Tibial nerve (tissue), 3 donors: ENCODE results near the gene EHD2.
"Not testable (repeated sequence)": the region's sequence is repeated elsewhere in the genome, so short reads cannot be mapped to it uniquely, and the experiment has no call there.

Source experiments
- POLR2A ChIP-seq, 2 donors: fragments of 450-650 bp; IDR thresholded peaks; one replicate each; pipeline ENCODE4 v1.6.1; 2017; ENCODE audit warnings: antibody characterized with exemption in 2 of 2, mild to moderate bottlenecking in 2 of 2, moderate library complexity in 2 of 2
- TF ChIP-seq, protein P1 (sequence below), 5 experiments: fragments of 200-600 bp in 3 of 5; fragments of 450-650 bp in 2 of 5; sonication (generic) in 3 of 5; IDR thresholded peaks; one replicate each; pipeline ENCODE4 v1.5.1; 2016 to 2019; ENCODE audit warnings: antibody characterized with exemption in 5 of 5, mild to moderate bottlenecking in 3 of 5, moderate library complexity in 2 of 5

DNA sequence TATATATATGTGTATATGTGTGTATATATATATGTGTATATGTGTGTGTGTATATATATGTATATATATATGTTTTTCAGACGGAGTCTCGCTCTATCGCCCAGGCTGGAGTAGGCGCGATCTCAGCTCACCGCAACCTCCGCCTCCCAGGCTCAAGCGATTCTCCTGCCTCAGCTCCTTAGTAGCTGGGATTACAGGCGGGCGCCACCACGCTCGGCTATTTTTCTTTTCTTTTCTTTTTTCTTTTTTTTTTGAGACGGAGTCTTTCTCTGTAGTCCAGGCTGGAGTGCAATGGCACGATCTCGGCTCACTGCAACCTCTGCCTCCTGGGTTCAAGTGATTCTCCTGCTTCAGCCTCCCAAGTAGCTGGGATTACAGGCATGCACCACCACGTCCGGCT, 32.9 kb downstream of the EHD2 start:
- TF ChIP-seq, protein P1, sequence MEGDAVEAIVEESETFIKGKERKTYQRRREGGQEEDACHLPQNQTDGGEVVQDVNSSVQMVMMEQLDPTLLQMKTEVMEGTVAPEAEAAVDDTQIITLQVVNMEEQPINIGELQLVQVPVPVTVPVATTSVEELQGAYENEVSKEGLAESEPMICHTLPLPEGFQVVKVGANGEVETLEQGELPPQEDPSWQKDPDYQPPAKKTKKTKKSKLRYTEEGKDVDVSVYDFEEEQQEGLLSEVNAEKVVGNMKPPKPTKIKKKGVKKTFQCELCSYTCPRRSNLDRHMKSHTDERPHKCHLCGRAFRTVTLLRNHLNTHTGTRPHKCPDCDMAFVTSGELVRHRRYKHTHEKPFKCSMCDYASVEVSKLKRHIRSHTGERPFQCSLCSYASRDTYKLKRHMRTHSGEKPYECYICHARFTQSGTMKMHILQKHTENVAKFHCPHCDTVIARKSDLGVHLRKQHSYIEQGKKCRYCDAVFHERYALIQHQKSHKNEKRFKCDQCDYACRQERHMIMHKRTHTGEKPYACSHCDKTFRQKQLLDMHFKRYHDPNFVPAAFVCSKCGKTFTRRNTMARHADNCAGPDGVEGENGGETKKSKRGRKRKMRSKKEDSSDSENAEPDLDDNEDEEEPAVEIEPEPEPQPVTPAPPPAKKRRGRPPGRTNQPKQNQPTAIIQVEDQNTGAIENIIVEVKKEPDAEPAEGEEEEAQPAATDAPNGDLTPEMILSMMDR (IDR thresholded peaks at IDR 0.05), result not testable (repeated sequence)
- not testable (repeated sequence) for TF ChIP-seq POLR2A (IDR thresholded peaks at IDR 0.05)
